ENCODE data around the gene ICAM5.

The ICAM5 gene

DNA sequence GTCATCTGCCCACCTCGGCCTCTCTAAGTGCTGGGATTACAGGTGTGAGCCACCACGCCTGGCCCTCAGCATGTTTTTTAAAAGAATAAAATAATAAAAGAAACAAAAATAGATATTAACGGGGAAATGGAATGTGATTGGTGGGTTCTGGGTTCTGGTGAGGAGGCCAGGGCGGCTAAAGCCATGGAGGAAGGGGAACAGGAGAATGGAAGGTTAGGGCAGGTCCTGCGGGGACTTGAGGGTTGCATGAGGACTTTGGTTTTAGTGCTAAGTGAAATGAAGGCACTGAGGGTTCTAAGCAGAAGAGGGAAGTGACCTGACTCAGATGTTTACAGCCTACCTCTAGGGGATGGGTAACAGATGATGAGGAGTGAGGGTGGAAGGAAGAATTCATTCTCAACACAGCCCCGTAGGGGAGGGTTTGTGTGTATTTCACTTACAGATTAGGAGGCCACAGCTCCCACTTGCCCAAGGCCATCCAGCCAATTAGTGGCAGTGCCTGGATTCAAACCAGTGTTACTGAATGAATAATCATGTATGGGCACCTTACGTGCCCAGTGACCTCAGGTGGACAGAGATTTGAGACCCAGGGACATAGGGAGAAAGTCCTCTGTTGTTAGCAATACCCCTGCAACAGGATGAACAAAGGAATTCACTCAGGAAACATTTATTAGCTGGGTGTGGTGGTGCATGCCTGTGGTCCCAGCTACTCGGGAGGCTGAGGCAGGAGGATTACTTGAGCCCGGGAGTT is 44.4 kb upstream of the ICAM5 start:
- no peak overlapping the region for H3K4ac ChIP-seq (ENCODE audit: low read length)
- H3K79me1 ChIP-seq (ENCODE audit: low read depth, low read length) = no peaks in the 10 kb centered on the region
- no peaks in the 10 kb centered on the region for H3K9me3 ChIP-seq (replicated peaks in 1 of 2; ENCODE audit: control insufficient read depth in 2 of 2, insufficient read depth in 1 of 2, low read depth in 1 of 2, low read length in 2 of 2)
- H3K9ac ChIP-seq (ENCODE audit: low read depth, low read length, poor library complexity) = no peak overlapping the region
- no peaks in the 10 kb centered on the region for H3K27me3 ChIP-seq (ENCODE audit: control insufficient read depth in 3 of 3, insufficient read depth in 3 of 3, low read depth in 1 of 3, low read length in 3 of 3)
- H4K91ac ChIP-seq (ENCODE audit: low read depth, low read length, poor library complexity) = no peak overlapping the region
- no peak overlapping the region for H3K4me3 ChIP-seq (ENCODE audit: low read length in 2 of 2)
- H2BK12ac ChIP-seq (ENCODE audit: low read length) = no peak overlapping the region
- H3K14ac ChIP-seq (ENCODE audit: low read length) = no peak overlapping the region
- 100% methylated on average over 1 of the region's 9 CpGs; no CpG with 5 or more reads in 1 of the 2 donors for WGBS, 2 donors (ENCODE audit: extremely low coverage in 2 of 2, insufficient read length in 2 of 2, insufficient replicate concordance in 1 of 2)
- H2BK120ac ChIP-seq (ENCODE audit: low read depth, low read length) = no peak overlapping the region
- H3K27ac ChIP-seq (replicated peaks; ENCODE audit: low read length) = no peak overlapping the region
- no peak overlapping the region for H2AK5ac ChIP-seq (ENCODE audit: low read depth, low read length)
- H3K36me3 ChIP-seq (replicated peaks in 1 of 2; ENCODE audit: control insufficient read depth in 2 of 2, insufficient read depth in 2 of 2, low read length in 2 of 2) = no peaks in the 10 kb centered on the region
- no peak overlapping the region for H2BK15ac ChIP-seq (ENCODE audit: low read length)
- no peak overlapping the region for H3K23ac ChIP-seq (ENCODE audit: low read depth, low read length, poor library complexity)
- no peak overlapping the region for H3K18ac ChIP-seq (ENCODE audit: low read length)
- H4K8ac ChIP-seq (ENCODE audit: low read depth, low read length) = no peak overlapping the region
- no peak overlapping the region for H2AFZ ChIP-seq (ENCODE audit: low read length)
- no peak overlapping the region for H2BK5ac ChIP-seq (ENCODE audit: low read length)
- DNase-seq (ENCODE audit: low spot score) = no peak
- peaks cover 0 to 6% of the 10 kb centered on the region in 2 donors for H3K4me1 ChIP-seq (ENCODE audit: control insufficient read depth in 2 of 2, insufficient read depth in 1 of 2, low read depth in 1 of 2, low read length in 2 of 2)
- no peak overlapping the region for H3K4me2 ChIP-seq (ENCODE audit: insufficient read depth, low read length, poor library complexity, severe bottlenecking)

DNA sequence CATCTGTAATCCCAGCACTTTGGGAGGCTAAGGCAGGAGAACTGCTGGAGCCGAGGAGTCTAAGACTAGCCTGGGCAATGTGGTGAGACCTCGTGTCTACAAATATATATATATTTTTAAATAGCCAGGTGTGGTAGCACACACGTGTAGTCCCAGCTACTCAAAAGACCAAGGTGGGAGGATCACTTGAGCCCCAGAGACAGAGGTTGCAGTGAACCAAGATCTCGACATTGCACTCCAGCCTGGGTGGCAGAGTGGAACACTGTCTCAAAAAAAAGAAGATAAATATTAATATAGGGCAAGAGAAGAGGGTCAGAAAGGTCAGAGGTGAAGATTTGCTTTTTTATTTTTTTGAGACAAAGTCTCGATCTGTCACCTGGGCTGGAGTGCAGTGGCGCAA is 43.2 kb upstream of the ICAM5 start:
- Histone ChIP-seq H2BK15ac (ENCODE audit: low read length) (no peak overlapping the region), H3K4me2 (ENCODE audit: insufficient read depth, low read length, poor library complexity, severe bottlenecking) (no peak overlapping the region), H3K27me3 (ENCODE audit: control insufficient read depth in 3 of 3, insufficient read depth in 3 of 3, low read depth in 1 of 3, low read length in 3 of 3) (no peaks in the 10 kb centered on the region), H2AFZ (ENCODE audit: low read length) (no peak overlapping the region), H3K23ac (ENCODE audit: low read depth, low read length, poor library complexity) (no peak overlapping the region), H4K91ac (ENCODE audit: low read depth, low read length, poor library complexity) (no peak overlapping the region), H3K9me3 (replicated peaks in 1 of 2; ENCODE audit: control insufficient read depth in 2 of 2, insufficient read depth in 1 of 2, low read depth in 1 of 2, low read length in 2 of 2) (no peaks in the 10 kb centered on the region), H2AK5ac (ENCODE audit: low read depth, low read length) (no peak overlapping the region), H3K9ac (ENCODE audit: low read depth, low read length, poor library complexity) (no peak overlapping the region), H3K14ac (ENCODE audit: low read length) (no peak overlapping the region), H3K36me3 (replicated peaks in 1 of 2; ENCODE audit: control insufficient read depth in 2 of 2, insufficient read depth in 2 of 2, low read length in 2 of 2) (no peaks in the 10 kb centered on the region), H2BK120ac (ENCODE audit: low read depth, low read length) (no peak overlapping the region), H3K27ac (replicated peaks; ENCODE audit: low read length) (no peak overlapping the region), H3K4me3 (ENCODE audit: low read length in 2 of 2) (no peak overlapping the region), H4K8ac (ENCODE audit: low read depth, low read length) (no peak overlapping the region), H3K18ac (ENCODE audit: low read length) (no peak overlapping the region), H3K4me1 (ENCODE audit: control insufficient read depth in 2 of 2, insufficient read depth in 1 of 2, low read depth in 1 of 2, low read length in 2 of 2) (peaks cover 0 to 6% of the 10 kb centered on the region in 2 donors), H2BK5ac (ENCODE audit: low read length) (no peak overlapping the region), H3K79me1 (ENCODE audit: low read depth, low read length) (no peaks in the 10 kb centered on the region), H2BK12ac (ENCODE audit: low read length) (no peak overlapping the region), H3K4ac (ENCODE audit: low read length) (no peak overlapping the region)
- DNase-seq (ENCODE audit: low spot score) = no peak
- WGBS, 2 donors (ENCODE audit: extremely low coverage in 2 of 2, insufficient read length in 2 of 2, insufficient replicate concordance in 1 of 2) = no CpG with 5 or more reads among the region's 6 CpGs

DNA sequence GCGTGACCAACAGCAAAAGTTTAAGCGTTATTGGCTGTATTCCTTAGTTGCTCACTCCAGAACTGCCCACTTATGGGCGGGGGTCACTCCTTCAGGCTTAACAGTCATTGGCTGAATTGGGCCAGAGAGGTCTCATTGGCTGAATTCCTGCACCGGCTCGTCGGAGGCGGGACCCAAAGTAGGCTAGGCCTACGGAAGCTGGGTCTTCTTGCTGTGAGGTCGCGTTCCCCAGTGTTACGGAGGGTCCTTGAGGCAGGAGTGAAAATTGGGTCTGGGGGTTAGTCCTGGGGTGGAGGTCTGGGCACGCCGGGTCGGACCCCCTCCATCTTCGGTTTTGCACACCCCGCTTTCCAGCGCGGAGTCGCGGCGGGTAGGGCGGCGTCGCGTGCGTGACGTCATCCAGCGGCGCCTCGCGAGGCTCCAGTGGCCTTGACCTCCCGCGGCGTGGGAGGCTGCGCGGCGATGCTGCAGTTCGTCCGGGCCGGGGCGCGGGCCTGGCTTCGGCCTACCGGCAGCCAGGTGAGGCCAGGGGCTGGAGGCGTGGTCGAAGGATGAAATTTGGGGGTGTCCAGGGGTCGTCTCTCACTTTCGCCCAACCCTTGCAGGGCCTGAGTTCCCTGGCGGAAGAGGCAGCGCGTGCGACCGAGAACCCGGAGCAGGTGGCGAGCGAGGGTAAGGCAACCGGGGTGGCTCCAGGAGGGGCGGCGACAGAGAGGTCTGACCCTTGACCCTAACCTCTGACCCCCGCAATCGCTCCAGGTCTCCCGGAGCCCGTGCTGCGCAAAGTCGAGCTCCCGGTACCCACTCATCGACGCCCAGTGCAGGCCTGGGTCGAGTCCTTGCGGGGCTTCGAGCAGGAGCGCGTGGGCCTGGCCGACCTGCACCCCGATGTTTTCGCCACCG is 37.7 kb upstream of the ICAM5 start, which contains the start of gene MRPL4:
Gene MRPL4, plus strand, starts transcription at position 423 of the 903 bp plus-strand sequence. Its CDS starts 40 bp downstream, at position 463.
- peak within 1 kb of the TSS; percentile 39 for H2BK15ac ChIP-seq (ENCODE audit: low read length)
- H2AFZ ChIP-seq (ENCODE audit: low read length) = peak within 1 kb of the TSS; percentile 96
- peak within 1 kb of the TSS; percentile 77 to 92 for H3K4me3 ChIP-seq (ENCODE audit: low read length in 2 of 2)
- H2BK12ac ChIP-seq (ENCODE audit: low read length) = no peak within 1 kb of the TSS
- H4K8ac ChIP-seq (ENCODE audit: low read depth, low read length) = peak within 1 kb of the TSS; percentile 29
- no peak within 1 kb of the TSS for H3K14ac ChIP-seq (ENCODE audit: low read length)
- H3K18ac ChIP-seq (ENCODE audit: low read length) = peak within 1 kb of the TSS; percentile 93
- no peaks in the 10 kb centered on the region for H3K27me3 ChIP-seq (ENCODE audit: control insufficient read depth in 3 of 3, insufficient read depth in 3 of 3, low read depth in 1 of 3, low read length in 3 of 3)
- H3K9ac ChIP-seq (ENCODE audit: low read depth, low read length, poor library complexity) = peak within 1 kb of the TSS; percentile 94
- DNase-seq (ENCODE audit: low spot score) = peak; percentile 97
- WGBS, 2 donors (ENCODE audit: extremely low coverage in 2 of 2, insufficient read length in 2 of 2, insufficient replicate concordance in 1 of 2) = no CpG with 5 or more reads among the region's 77 CpGs
- H3K36me3 ChIP-seq (replicated peaks in 1 of 2; ENCODE audit: control insufficient read depth in 2 of 2, insufficient read depth in 2 of 2, low read length in 2 of 2) = peaks cover 12 to 31% of the 10 kb centered on the region in 2 donors
- H3K4me2 ChIP-seq (ENCODE audit: insufficient read depth, low read length, poor library complexity, severe bottlenecking) = peak within 1 kb of the TSS; percentile 82
- no peak within 1 kb of the TSS for H4K91ac ChIP-seq (ENCODE audit: low read depth, low read length, poor library complexity)
- no peak within 1 kb of the TSS for H2BK120ac ChIP-seq (ENCODE audit: low read depth, low read length)
- peaks cover 3 to 6% of the 10 kb centered on the region in 2 donors for H3K4me1 ChIP-seq (ENCODE audit: control insufficient read depth in 2 of 2, insufficient read depth in 1 of 2, low read depth in 1 of 2, low read length in 2 of 2)
- peak within 1 kb of the TSS; percentile 23 for H2AK5ac ChIP-seq (ENCODE audit: low read depth, low read length)
- peak within 1 kb of the TSS; percentile 97 for H2BK5ac ChIP-seq (ENCODE audit: low read length)
- H3K79me1 ChIP-seq (ENCODE audit: low read depth, low read length) = peaks cover 3% of the 10 kb centered on the region
- H3K9me3 ChIP-seq (replicated peaks in 1 of 2; ENCODE audit: control insufficient read depth in 2 of 2, insufficient read depth in 1 of 2, low read depth in 1 of 2, low read length in 2 of 2) = peaks cover 0 to 2% of the 10 kb centered on the region in 2 donors
- H3K4ac ChIP-seq (ENCODE audit: low read length) = no peak within 1 kb of the TSS
- H3K27ac ChIP-seq (replicated peaks; ENCODE audit: low read length) = peak within 1 kb of the TSS; percentile 43
- H3K23ac ChIP-seq (ENCODE audit: low read depth, low read length, poor library complexity) = peak within 1 kb of the TSS; percentile 92

DNA sequence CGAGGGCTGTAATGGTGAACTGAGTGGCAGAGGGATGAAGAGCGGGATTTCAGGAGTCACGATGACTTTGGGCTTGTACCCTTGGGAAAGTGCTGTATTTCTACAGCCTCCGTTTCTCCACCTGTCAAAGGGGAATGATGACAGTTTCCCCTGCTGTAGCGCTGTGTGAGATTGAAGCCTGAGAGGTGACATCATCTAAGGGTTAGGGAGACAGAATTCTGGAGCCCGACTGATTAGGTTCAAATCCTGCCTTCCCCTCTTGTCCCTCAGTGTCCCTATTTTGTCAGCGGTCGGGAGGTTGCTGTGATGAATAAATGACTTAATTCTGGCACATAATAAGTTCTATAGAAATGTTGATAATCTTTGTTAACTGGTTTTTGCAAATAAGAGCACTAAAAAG is 37.0 kb upstream of the ICAM5 start:
- Histone ChIP-seq H3K27me3 (ENCODE audit: control insufficient read depth in 3 of 3, insufficient read depth in 3 of 3, low read depth in 1 of 3, low read length in 3 of 3) (no peaks in the 10 kb centered on the region), H3K4ac (ENCODE audit: low read length) (no peak overlapping the region), H2BK12ac (ENCODE audit: low read length) (no peak overlapping the region), H2AFZ (ENCODE audit: low read length) (peak overlapping the region; percentile 96), H3K4me2 (ENCODE audit: insufficient read depth, low read length, poor library complexity, severe bottlenecking) (peak overlapping the region; percentile 82), H3K4me1 (ENCODE audit: control insufficient read depth in 2 of 2, insufficient read depth in 1 of 2, low read depth in 1 of 2, low read length in 2 of 2) (peaks cover 3 to 6% of the 10 kb centered on the region in 2 donors), H3K27ac (replicated peaks; ENCODE audit: low read length) (no peak overlapping the region), H3K79me1 (ENCODE audit: low read depth, low read length) (peaks cover 3% of the 10 kb centered on the region), H2BK120ac (ENCODE audit: low read depth, low read length) (no peak overlapping the region), H3K9ac (ENCODE audit: low read depth, low read length, poor library complexity) (peak overlapping the region; percentile 94), H2BK5ac (ENCODE audit: low read length) (peak overlapping the region; percentile 97), H3K36me3 (replicated peaks in 1 of 2; ENCODE audit: control insufficient read depth in 2 of 2, insufficient read depth in 2 of 2, low read length in 2 of 2) (peaks cover 16 to 38% of the 10 kb centered on the region in 2 donors), H2BK15ac (ENCODE audit: low read length) (no peak overlapping the region), H4K8ac (ENCODE audit: low read depth, low read length) (no peak overlapping the region), H3K23ac (ENCODE audit: low read depth, low read length, poor library complexity) (peak overlapping the region; percentile 92), H2AK5ac (ENCODE audit: low read depth, low read length) (peak overlapping the region; percentile 23), H3K4me3 (ENCODE audit: low read length in 2 of 2) (peak overlapping the region; percentile 77 to 92), H3K18ac (ENCODE audit: low read length) (peak overlapping the region; percentile 93), H4K91ac (ENCODE audit: low read depth, low read length, poor library complexity) (no peak overlapping the region), H3K14ac (ENCODE audit: low read length) (no peak overlapping the region), H3K9me3 (replicated peaks in 1 of 2; ENCODE audit: control insufficient read depth in 2 of 2, insufficient read depth in 1 of 2, low read depth in 1 of 2, low read length in 2 of 2) (peaks cover 0 to 2% of the 10 kb centered on the region in 2 donors)
- DNase-seq (ENCODE audit: low spot score) = no peak
- no CpG with 5 or more reads among the region's 8 CpGs for WGBS, 2 donors (ENCODE audit: extremely low coverage in 2 of 2, insufficient read length in 2 of 2, insufficient replicate concordance in 1 of 2)

Measured in neuronal stem cell (in vitro differentiated cells).